Neural crest cell (in vitro differentiated cells): ENCODE measurements around the gene SHROOM4. TPM values are rescaled to one million over a fixed set of nuclear protein-coding genes. Genes with fewer than 3 reads are reported as not detected.

Experiments
- DNase-seq: peaks from one replicate; pipeline ENCODE4 v3.0.0; 2021; ENCODE audit warnings: low read depth, mixed read lengths, low spot score
- H3K27ac Mint-ChIP-seq: one replicate; pipeline ENCODE4 v1.8.0; 2021; ENCODE audit warnings: mild to moderate bottlenecking, mixed read lengths; ENCODE audit not compliant: unreplicated experiment
- H3K27me3 Mint-ChIP-seq: 2 replicates; pipeline ENCODE4 v1.8.0; 2021; ENCODE audit warnings: low read depth, mild to moderate bottlenecking, mixed read lengths
- H3K36me3 Mint-ChIP-seq: 2 replicates; pipeline ENCODE4 v1.8.0; 2021; ENCODE audit warnings: low read depth, mild to moderate bottlenecking, mixed read lengths
- H3K4me1 Mint-ChIP-seq: 2 replicates; pipeline ENCODE4 v1.8.0; 2021; ENCODE audit warnings: mixed read lengths
- H3K4me3 Mint-ChIP-seq: one replicate; pipeline ENCODE4 v1.8.0; 2021; ENCODE audit warnings: mild to moderate bottlenecking, mixed read lengths
- H3K9me3 Mint-ChIP-seq: 2 replicates; pipeline ENCODE4 v1.8.0; 2021; ENCODE audit warnings: mixed read lengths
- CTCF ChIP-seq: fragments of 200-600 bp; sonication (generic); conservative IDR thresholded peaks from 2 replicates; pipeline ENCODE4 v1.5.0; 2021; ENCODE audit warnings: antibody characterized with exemption, mild to moderate bottlenecking
- long read RNA-seq: library from polyadenylated mRNA; unstranded; transcript quantifications from one replicate; pipeline ENCODE4 v2.0.0, GENCODE V29; 2020
- total RNA-seq: library from RNA; stranded (reverse); gene quantifications from 2 replicates; pipeline ENCODE4 v1.2.1, GENCODE V29; 2021

SHROOM4 gene
- total RNA-seq = 6.2 and 7.2 TPM in 2 replicates
- long read RNA-seq, partial matches to known transcripts = 2 of 3 reads
- long read RNA-seq, other reads (novel, unspliced or antisense) = 1 of 3 reads

GRCh38 chrX:50813843-50814661, at the start of gene SHROOM4:
TSS of gene SHROOM4 (minus strand) at chrX:50814194. CDS start at chrX:50814018, 176 bp downstream.
- peak within 1 kb of the TSS; percentile 97 for H3K4me3 Mint-ChIP-seq
- H3K27ac Mint-ChIP-seq = peak within 1 kb of the TSS; percentile 92
- H3K36me3 Mint-ChIP-seq = peaks cover 11% of the 10 kb centered on the region
- H3K9me3 Mint-ChIP-seq = peaks cover 4% of the 10 kb centered on the region
- peaks cover 28% of the 10 kb centered on the region for H3K4me1 Mint-ChIP-seq
- TF ChIP-seq CTCF = no peak
- no peaks in the 10 kb centered on the region for H3K27me3 Mint-ChIP-seq
- DNase-seq = peak; percentile 34

- no peak overlapping the region for H3K4me3 Mint-ChIP-seq
- DNase-seq = no peak
- no peaks in the 10 kb centered on the region for H3K36me3 Mint-ChIP-seq
- no peaks in the 10 kb centered on the region for H3K27me3 Mint-ChIP-seq
- peaks cover 7% of the 10 kb centered on the region for H3K9me3 Mint-ChIP-seq
- no peak overlapping the region for H3K27ac Mint-ChIP-seq
- no peaks in the 10 kb centered on the region for H3K4me1 Mint-ChIP-seq
- TF ChIP-seq CTCF = no peak
These were observed 49.5 kb upstream of the SHROOM4 start for GRCh38 chrX:50863471-50863870.

GRCh38 chrX:50860518-50860917, 46.5 kb upstream of the SHROOM4 start:
- H3K36me3 Mint-ChIP-seq = no peaks in the 10 kb centered on the region
- peaks cover 7% of the 10 kb centered on the region for H3K9me3 Mint-ChIP-seq
- H3K4me3 Mint-ChIP-seq = no peak overlapping the region
- H3K4me1 Mint-ChIP-seq = no peaks in the 10 kb centered on the region
- no peak overlapping the region for H3K27ac Mint-ChIP-seq
- no peaks in the 10 kb centered on the region for H3K27me3 Mint-ChIP-seq
- no peak for TF ChIP-seq CTCF
- DNase-seq = no peak

GRCh38 chrX:50858548-50858947, 44.6 kb upstream of the SHROOM4 start:
- no peak for DNase-seq
- no peak overlapping the region for H3K27ac Mint-ChIP-seq

GRCh38 chrX:50853399-50853798, 39.4 kb upstream of the SHROOM4 start:
- no peak for DNase-seq
- peaks cover 3% of the 10 kb centered on the region for H3K9me3 Mint-ChIP-seq
- H3K27me3 Mint-ChIP-seq = no peaks in the 10 kb centered on the region
- no peaks in the 10 kb centered on the region for H3K36me3 Mint-ChIP-seq
- no peak for TF ChIP-seq CTCF
- no peaks in the 10 kb centered on the region for H3K4me1 Mint-ChIP-seq
- no peak overlapping the region for H3K27ac Mint-ChIP-seq
- no peak overlapping the region for H3K4me3 Mint-ChIP-seq

More at GRCh38 chrX:50858548-50858947, 44.6 kb upstream of the SHROOM4 start:
- Mint-ChIP-seq H3K27me3 (no peaks in the 10 kb centered on the region), H3K9me3 (peaks cover 9% of the 10 kb centered on the region), H3K4me1 (no peaks in the 10 kb centered on the region), H3K4me3 (no peak overlapping the region), H3K36me3 (no peaks in the 10 kb centered on the region)
- TF ChIP-seq CTCF = no peak
